K562 (cell line): ENCODE data around the gene CLASP1.

Source experiments
- POLR2G ChIP-seq: fragments of 200-400 bp; formaldehyde crosslinking; IDR thresholded peaks from 2 replicates; pipeline ENCODE4 v1.6.1; 2017; ENCODE audit warnings: low read depth, mild to moderate bottlenecking, antibody characterized with exemption, low read length, moderate library complexity
- YY1 ChIP-seq, 3 experiments: IDR thresholded peaks; 2 replicates each; pipeline ENCODE4 v1.6.1; 2011; ENCODE audit warnings: low read length in 2 of 3, mild to moderate bottlenecking in 2 of 3, moderate library complexity in 2 of 3, borderline replicate concordance in 1 of 3, control low read depth in 1 of 3, low read depth in 1 of 3; ENCODE audit not compliant: insufficient read depth in 3 of 3, insufficient replicate concordance in 2 of 3, control insufficient read depth in 1 of 3, insufficient read length in 1 of 3; ENCODE audit errors: extremely low read depth in 1 of 3
- TF ChIP-seq, protein P1 (sequence below): fragments of 150-350 bp; conservative IDR thresholded peaks from 2 replicates; pipeline ENCODE4 v1.6.1; 2014; ENCODE audit warnings: low read length
- TF ChIP-seq, protein P2 (sequence below): fragments of 250-450 bp; sonication (Bioruptor Pico); IDR thresholded peaks from 2 replicates; pipeline ENCODE4 v1.5.1; 2021; ENCODE audit warnings: mild to moderate bottlenecking
- TF ChIP-seq, protein P3 (sequence below): fragments of 450-650 bp; formaldehyde crosslinking; conservative IDR thresholded peaks from 2 replicates; pipeline ENCODE4 v1.4.0; 2022; ENCODE audit warnings: mild to moderate bottlenecking, missing genetic modification characterization
- TF ChIP-seq, protein P4 (sequence below): fragments of 200-600 bp; sonication (generic); IDR thresholded peaks from one replicate; pipeline ENCODE4 v1.6.1; 2012; ENCODE audit warnings: mild to moderate bottlenecking, low read depth, low read length, inconsistent platforms
- TF ChIP-seq, protein P5 (sequence below): sonication (generic); formaldehyde crosslinking; IDR thresholded peaks from 2 replicates; pipeline ENCODE4 v1.5.0; 2020; ENCODE audit warnings: missing genetic modification reagents

DNA sequence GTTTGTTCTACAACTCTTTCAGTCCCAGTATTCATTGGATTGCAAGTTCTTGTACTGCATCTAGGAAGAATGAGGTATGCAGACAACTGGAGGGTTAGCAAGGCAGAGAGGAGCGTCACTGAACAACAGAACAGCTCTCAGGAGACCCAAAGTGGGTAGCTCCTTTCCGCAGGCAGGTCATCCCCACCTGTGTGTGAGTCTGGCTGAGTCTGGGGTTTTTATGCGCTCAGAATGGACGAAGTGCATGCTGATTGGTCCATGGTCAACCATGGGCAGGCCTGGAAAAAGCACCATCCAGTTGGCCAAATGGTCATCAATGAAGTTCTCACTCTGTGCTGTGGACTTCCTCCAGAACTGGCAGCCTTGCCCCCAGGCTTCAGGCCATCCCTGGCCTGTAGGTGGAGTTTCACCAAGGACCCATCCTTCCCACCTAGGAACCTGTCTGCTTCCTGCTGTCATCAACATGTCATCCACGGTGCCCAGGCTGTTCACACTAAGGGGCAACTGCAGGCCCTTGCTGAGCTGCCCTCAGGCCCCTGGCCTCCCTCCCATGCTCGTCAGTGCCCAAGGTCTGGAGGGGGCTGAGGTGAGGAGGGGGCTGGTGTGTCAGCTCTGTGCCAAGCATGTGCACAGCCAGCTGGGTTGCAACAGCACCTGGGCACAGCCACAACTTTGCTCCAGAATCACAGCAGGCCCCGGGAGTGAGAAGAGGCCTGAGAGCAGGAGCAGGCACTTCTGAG is 353.2 kb downstream of the CLASP1 start:
- TF ChIP-seq, protein P1, sequence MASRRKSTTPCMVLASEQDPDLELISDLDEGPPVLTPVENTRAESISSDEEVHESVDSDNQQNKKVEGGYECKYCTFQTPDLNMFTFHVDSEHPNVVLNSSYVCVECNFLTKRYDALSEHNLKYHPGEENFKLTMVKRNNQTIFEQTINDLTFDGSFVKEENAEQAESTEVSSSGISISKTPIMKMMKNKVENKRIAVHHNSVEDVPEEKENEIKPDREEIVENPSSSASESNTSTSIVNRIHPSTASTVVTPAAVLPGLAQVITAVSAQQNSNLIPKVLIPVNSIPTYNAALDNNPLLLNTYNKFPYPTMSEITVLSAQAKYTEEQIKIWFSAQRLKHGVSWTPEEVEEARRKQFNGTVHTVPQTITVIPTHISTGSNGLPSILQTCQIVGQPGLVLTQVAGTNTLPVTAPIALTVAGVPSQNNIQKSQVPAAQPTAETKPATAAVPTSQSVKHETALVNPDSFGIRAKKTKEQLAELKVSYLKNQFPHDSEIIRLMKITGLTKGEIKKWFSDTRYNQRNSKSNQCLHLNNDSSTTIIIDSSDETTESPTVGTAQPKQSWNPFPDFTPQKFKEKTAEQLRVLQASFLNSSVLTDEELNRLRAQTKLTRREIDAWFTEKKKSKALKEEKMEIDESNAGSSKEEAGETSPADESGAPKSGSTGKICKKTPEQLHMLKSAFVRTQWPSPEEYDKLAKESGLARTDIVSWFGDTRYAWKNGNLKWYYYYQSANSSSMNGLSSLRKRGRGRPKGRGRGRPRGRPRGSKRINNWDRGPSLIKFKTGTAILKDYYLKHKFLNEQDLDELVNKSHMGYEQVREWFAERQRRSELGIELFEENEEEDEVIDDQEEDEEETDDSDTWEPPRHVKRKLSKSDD: no peak
- TF ChIP-seq, protein P2, sequence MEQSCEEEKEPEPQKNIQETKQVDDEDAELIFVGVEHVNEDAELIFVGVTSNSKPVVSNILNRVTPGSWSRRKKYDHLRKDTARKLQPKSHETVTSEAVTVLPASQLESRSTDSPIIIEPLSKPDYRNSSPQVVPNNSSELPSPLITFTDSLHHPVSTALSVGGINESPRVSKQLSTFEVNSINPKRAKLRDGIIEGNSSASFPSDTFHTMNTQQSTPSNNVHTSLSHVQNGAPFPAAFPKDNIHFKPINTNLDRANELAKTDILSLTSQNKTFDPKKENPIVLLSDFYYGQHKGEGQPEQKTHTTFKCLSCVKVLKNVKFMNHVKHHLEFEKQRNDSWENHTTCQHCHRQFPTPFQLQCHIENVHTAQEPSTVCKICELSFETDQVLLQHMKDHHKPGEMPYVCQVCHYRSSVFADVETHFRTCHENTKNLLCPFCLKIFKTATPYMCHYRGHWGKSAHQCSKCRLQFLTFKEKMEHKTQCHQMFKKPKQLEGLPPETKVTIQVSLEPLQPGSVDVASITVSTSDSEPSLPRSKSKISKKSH (CRISPR knock-in tag): no peak
- TF ChIP-seq, protein P3, sequence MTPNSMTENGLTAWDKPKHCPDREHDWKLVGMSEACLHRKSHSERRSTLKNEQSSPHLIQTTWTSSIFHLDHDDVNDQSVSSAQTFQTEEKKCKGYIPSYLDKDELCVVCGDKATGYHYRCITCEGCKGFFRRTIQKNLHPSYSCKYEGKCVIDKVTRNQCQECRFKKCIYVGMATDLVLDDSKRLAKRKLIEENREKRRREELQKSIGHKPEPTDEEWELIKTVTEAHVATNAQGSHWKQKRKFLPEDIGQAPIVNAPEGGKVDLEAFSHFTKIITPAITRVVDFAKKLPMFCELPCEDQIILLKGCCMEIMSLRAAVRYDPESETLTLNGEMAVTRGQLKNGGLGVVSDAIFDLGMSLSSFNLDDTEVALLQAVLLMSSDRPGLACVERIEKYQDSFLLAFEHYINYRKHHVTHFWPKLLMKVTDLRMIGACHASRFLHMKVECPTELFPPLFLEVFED: no peak
- no peak for TF ChIP-seq YY1 (IDR thresholded peaks at IDR 0.05; ENCODE audit: borderline replicate concordance in 1 of 3, control insufficient read depth in 1 of 3, extremely low read depth in 1 of 3, insufficient read depth in 3 of 3, insufficient read length in 1 of 3, insufficient replicate concordance in 2 of 3, low read depth in 1 of 3, low read length in 2 of 3)
- TF ChIP-seq POLR2G: no peak
- TF ChIP-seq, protein P4, sequence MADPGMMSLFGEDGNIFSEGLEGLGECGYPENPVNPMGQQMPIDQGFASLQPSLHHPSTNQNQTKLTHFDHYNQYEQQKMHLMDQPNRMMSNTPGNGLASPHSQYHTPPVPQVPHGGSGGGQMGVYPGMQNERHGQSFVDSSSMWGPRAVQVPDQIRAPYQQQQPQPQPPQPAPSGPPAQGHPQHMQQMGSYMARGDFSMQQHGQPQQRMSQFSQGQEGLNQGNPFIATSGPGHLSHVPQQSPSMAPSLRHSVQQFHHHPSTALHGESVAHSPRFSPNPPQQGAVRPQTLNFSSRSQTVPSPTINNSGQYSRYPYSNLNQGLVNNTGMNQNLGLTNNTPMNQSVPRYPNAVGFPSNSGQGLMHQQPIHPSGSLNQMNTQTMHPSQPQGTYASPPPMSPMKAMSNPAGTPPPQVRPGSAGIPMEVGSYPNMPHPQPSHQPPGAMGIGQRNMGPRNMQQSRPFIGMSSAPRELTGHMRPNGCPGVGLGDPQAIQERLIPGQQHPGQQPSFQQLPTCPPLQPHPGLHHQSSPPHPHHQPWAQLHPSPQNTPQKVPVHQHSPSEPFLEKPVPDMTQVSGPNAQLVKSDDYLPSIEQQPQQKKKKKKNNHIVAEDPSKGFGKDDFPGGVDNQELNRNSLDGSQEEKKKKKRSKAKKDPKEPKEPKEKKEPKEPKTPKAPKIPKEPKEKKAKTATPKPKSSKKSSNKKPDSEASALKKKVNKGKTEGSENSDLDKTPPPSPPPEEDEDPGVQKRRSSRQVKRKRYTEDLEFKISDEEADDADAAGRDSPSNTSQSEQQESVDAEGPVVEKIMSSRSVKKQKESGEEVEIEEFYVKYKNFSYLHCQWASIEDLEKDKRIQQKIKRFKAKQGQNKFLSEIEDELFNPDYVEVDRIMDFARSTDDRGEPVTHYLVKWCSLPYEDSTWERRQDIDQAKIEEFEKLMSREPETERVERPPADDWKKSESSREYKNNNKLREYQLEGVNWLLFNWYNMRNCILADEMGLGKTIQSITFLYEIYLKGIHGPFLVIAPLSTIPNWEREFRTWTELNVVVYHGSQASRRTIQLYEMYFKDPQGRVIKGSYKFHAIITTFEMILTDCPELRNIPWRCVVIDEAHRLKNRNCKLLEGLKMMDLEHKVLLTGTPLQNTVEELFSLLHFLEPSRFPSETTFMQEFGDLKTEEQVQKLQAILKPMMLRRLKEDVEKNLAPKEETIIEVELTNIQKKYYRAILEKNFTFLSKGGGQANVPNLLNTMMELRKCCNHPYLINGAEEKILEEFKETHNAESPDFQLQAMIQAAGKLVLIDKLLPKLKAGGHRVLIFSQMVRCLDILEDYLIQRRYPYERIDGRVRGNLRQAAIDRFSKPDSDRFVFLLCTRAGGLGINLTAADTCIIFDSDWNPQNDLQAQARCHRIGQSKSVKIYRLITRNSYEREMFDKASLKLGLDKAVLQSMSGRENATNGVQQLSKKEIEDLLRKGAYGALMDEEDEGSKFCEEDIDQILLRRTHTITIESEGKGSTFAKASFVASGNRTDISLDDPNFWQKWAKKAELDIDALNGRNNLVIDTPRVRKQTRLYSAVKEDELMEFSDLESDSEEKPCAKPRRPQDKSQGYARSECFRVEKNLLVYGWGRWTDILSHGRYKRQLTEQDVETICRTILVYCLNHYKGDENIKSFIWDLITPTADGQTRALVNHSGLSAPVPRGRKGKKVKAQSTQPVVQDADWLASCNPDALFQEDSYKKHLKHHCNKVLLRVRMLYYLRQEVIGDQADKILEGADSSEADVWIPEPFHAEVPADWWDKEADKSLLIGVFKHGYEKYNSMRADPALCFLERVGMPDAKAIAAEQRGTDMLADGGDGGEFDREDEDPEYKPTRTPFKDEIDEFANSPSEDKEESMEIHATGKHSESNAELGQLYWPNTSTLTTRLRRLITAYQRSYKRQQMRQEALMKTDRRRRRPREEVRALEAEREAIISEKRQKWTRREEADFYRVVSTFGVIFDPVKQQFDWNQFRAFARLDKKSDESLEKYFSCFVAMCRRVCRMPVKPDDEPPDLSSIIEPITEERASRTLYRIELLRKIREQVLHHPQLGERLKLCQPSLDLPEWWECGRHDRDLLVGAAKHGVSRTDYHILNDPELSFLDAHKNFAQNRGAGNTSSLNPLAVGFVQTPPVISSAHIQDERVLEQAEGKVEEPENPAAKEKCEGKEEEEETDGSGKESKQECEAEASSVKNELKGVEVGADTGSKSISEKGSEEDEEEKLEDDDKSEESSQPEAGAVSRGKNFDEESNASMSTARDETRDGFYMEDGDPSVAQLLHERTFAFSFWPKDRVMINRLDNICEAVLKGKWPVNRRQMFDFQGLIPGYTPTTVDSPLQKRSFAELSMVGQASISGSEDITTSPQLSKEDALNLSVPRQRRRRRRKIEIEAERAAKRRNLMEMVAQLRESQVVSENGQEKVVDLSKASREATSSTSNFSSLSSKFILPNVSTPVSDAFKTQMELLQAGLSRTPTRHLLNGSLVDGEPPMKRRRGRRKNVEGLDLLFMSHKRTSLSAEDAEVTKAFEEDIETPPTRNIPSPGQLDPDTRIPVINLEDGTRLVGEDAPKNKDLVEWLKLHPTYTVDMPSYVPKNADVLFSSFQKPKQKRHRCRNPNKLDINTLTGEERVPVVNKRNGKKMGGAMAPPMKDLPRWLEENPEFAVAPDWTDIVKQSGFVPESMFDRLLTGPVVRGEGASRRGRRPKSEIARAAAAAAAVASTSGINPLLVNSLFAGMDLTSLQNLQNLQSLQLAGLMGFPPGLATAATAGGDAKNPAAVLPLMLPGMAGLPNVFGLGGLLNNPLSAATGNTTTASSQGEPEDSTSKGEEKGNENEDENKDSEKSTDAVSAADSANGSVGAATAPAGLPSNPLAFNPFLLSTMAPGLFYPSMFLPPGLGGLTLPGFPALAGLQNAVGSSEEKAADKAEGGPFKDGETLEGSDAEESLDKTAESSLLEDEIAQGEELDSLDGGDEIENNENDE: no peak
- TF ChIP-seq, protein P5, sequence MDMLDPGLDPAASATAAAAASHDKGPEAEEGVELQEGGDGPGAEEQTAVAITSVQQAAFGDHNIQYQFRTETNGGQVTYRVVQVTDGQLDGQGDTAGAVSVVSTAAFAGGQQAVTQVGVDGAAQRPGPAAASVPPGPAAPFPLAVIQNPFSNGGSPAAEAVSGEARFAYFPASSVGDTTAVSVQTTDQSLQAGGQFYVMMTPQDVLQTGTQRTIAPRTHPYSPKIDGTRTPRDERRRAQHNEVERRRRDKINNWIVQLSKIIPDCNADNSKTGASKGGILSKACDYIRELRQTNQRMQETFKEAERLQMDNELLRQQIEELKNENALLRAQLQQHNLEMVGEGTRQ: no peak
